ENCODE results near the gene TDRKH. TPM values are rescaled to one million over a fixed set of nuclear protein-coding genes. Genes with fewer than 3 reads are reported as not detected.

TDRKH gene
- total and polyA plus RNA-seq, 2 experiments from 2014 or later, result 10.2 to 25.6 TPM

DNA sequence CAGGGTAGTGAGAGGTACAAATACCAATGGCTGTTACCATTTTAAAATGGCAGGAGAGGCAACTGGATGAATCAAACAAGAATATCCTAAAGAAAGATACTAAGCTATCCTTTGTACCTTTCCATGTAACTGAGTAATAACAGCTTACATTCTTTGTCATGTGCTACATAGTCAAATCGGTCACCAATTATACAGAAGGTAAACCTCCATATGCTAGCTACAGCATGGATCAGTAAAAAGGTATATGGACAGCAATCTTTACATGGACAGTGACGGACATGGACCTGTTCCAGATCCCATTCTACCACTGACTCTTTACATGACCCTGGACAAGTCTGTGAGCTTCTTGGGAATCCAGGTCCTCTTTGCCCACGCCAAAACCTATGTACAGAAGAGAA, 13.6 kb downstream of the TDRKH start:
- Histone ChIP-seq H3K9me2 (ENCODE audit: insufficient read depth) (no peaks in the 10 kb centered on the region), H3F3A (replicated peaks; ENCODE audit: low read depth) (no peaks in the 10 kb centered on the region), H3K27me3 (ENCODE audit: insufficient read depth) (no peaks in the 10 kb centered on the region), H4K20me1 (replicated peaks; ENCODE audit: insufficient read depth) (no peaks in the 10 kb centered on the region), H3K27ac (ENCODE audit: low read depth) (no peak overlapping the region), H3K79me2 (replicated peaks; ENCODE audit: insufficient read depth) (no peaks in the 10 kb centered on the region), H3K4me2 (no peak overlapping the region), H2AFZ (no peak overlapping the region), H3K36me3 (ENCODE audit: insufficient read depth) (peaks cover 11% of the 10 kb centered on the region; the same call in 1 of the 2 replicates), H3K4me3 (no peak overlapping the region), H3K4me1 (ENCODE audit: insufficient read depth) (no peaks in the 10 kb centered on the region)
- DNase-seq (ENCODE audit: low spot score) (no peak), ATAC-seq (no peak)
- H3K27ac Mint-ChIP-seq, result no peak overlapping the region
- no peak overlapping the region for H3K4me3 Mint-ChIP-seq
- H3K36me3 Mint-ChIP-seq (ENCODE audit: low read depth), result peaks cover 29% of the 10 kb centered on the region
- TF ChIP-seq, protein P1, sequence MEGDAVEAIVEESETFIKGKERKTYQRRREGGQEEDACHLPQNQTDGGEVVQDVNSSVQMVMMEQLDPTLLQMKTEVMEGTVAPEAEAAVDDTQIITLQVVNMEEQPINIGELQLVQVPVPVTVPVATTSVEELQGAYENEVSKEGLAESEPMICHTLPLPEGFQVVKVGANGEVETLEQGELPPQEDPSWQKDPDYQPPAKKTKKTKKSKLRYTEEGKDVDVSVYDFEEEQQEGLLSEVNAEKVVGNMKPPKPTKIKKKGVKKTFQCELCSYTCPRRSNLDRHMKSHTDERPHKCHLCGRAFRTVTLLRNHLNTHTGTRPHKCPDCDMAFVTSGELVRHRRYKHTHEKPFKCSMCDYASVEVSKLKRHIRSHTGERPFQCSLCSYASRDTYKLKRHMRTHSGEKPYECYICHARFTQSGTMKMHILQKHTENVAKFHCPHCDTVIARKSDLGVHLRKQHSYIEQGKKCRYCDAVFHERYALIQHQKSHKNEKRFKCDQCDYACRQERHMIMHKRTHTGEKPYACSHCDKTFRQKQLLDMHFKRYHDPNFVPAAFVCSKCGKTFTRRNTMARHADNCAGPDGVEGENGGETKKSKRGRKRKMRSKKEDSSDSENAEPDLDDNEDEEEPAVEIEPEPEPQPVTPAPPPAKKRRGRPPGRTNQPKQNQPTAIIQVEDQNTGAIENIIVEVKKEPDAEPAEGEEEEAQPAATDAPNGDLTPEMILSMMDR (conservative IDR thresholded peaks at IDR 0.05; ENCODE audit: low read depth in 2 of 2), result no peak
- TF ChIP-seq EZH2 (IDR thresholded peaks at IDR 0.05; ENCODE audit: low read depth, unreplicated experiment), result no peak
- H3K27me3 Mint-ChIP-seq (ENCODE audit: insufficient read depth, low read depth, poor library complexity), result no peaks in the 10 kb centered on the region
- no peaks in the 10 kb centered on the region for H3K4me1 Mint-ChIP-seq
- H3K9me3 Mint-ChIP-seq, result no peaks in the 10 kb centered on the region

DNA sequence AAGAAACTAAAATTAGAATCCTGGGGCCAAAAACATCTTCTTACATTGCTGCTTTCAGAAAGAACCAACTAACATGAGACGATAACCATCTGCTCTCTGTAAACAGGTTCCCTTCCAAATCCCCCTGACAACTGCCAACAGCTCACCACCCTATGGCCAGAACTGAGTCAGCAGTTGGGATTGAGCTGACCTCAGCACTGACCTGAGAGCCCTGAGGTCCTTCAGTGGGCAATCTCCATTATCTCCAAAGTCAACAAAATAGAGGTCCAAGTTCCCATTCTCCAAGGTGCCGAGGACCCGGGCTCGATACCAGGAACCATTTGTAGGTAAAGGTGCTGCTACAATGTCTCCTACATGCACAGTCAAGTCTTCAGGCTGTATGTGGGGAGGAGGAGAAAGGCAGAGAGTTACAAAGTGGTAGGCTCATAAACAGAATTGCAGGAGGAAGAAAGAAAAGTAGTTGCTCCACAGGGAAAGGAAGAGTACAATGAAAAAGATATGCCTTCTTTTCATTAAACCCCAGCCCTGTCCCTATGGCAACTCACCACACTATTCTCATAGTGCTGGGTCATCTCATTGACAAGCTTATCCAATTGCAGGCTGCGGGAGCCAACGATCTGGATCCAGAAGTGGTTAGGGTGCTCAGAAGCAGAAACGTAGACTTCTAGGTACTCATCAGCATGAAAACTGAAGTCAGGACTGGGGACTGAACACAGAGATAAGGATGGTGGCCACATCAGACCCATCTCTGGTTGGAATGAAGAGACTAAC, 14.2 kb downstream of the TDRKH start:
- Mint-ChIP-seq H3K36me3 (ENCODE audit: low read depth) (peaks cover 26% of the 10 kb centered on the region), H3K27me3 (ENCODE audit: insufficient read depth, low read depth, poor library complexity) (no peaks in the 10 kb centered on the region), H3K27ac (no peak overlapping the region), H3K4me1 (no peaks in the 10 kb centered on the region), H3K9me3 (no peaks in the 10 kb centered on the region), H3K4me3 (no peak overlapping the region)
- Histone ChIP-seq H2AFZ (no peak overlapping the region), H3K4me1 (ENCODE audit: insufficient read depth) (no peaks in the 10 kb centered on the region), H3K27me3 (ENCODE audit: insufficient read depth) (no peaks in the 10 kb centered on the region), H3K79me2 (replicated peaks; ENCODE audit: insufficient read depth) (no peaks in the 10 kb centered on the region), H3K9me2 (ENCODE audit: insufficient read depth) (no peaks in the 10 kb centered on the region), H3K36me3 (ENCODE audit: insufficient read depth) (peaks cover 11% of the 10 kb centered on the region; the same call in 1 of the 2 replicates), H3K4me3 (no peak overlapping the region), H3K27ac (ENCODE audit: low read depth) (no peak overlapping the region), H3K4me2 (no peak overlapping the region), H3F3A (replicated peaks; ENCODE audit: low read depth) (no peaks in the 10 kb centered on the region), H4K20me1 (replicated peaks; ENCODE audit: insufficient read depth) (no peaks in the 10 kb centered on the region)
- ATAC-seq (no peak), DNase-seq (ENCODE audit: low spot score) (no peak)
- TF ChIP-seq STAT1 (IDR thresholded peaks at IDR 0.05; ENCODE audit: unreplicated experiment) (no peak), EZH2phosphoT487 (IDR thresholded peaks at IDR 0.05; ENCODE audit: unreplicated experiment) (no peak), ZNF331 (CRISPR knock-in tag; IDR thresholded peaks at IDR 0.05; ENCODE audit: low read depth) (no peak), JUNB (IDR thresholded peaks at IDR 0.05; ENCODE audit: unreplicated experiment) (no peak), EZH2 (IDR thresholded peaks at IDR 0.05; ENCODE audit: low read depth, unreplicated experiment) (no peak), NANOG (IDR thresholded peaks at IDR 0.05; ENCODE audit: borderline replicate concordance) (no peak)
- TF ChIP-seq, protein P2, sequence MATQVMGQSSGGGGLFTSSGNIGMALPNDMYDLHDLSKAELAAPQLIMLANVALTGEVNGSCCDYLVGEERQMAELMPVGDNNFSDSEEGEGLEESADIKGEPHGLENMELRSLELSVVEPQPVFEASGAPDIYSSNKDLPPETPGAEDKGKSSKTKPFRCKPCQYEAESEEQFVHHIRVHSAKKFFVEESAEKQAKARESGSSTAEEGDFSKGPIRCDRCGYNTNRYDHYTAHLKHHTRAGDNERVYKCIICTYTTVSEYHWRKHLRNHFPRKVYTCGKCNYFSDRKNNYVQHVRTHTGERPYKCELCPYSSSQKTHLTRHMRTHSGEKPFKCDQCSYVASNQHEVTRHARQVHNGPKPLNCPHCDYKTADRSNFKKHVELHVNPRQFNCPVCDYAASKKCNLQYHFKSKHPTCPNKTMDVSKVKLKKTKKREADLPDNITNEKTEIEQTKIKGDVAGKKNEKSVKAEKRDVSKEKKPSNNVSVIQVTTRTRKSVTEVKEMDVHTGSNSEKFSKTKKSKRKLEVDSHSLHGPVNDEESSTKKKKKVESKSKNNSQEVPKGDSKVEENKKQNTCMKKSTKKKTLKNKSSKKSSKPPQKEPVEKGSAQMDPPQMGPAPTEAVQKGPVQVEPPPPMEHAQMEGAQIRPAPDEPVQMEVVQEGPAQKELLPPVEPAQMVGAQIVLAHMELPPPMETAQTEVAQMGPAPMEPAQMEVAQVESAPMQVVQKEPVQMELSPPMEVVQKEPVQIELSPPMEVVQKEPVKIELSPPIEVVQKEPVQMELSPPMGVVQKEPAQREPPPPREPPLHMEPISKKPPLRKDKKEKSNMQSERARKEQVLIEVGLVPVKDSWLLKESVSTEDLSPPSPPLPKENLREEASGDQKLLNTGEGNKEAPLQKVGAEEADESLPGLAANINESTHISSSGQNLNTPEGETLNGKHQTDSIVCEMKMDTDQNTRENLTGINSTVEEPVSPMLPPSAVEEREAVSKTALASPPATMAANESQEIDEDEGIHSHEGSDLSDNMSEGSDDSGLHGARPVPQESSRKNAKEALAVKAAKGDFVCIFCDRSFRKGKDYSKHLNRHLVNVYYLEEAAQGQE (IDR thresholded peaks at IDR 0.05; ENCODE audit: unreplicated experiment), result no peak
- TF ChIP-seq, protein P3, sequence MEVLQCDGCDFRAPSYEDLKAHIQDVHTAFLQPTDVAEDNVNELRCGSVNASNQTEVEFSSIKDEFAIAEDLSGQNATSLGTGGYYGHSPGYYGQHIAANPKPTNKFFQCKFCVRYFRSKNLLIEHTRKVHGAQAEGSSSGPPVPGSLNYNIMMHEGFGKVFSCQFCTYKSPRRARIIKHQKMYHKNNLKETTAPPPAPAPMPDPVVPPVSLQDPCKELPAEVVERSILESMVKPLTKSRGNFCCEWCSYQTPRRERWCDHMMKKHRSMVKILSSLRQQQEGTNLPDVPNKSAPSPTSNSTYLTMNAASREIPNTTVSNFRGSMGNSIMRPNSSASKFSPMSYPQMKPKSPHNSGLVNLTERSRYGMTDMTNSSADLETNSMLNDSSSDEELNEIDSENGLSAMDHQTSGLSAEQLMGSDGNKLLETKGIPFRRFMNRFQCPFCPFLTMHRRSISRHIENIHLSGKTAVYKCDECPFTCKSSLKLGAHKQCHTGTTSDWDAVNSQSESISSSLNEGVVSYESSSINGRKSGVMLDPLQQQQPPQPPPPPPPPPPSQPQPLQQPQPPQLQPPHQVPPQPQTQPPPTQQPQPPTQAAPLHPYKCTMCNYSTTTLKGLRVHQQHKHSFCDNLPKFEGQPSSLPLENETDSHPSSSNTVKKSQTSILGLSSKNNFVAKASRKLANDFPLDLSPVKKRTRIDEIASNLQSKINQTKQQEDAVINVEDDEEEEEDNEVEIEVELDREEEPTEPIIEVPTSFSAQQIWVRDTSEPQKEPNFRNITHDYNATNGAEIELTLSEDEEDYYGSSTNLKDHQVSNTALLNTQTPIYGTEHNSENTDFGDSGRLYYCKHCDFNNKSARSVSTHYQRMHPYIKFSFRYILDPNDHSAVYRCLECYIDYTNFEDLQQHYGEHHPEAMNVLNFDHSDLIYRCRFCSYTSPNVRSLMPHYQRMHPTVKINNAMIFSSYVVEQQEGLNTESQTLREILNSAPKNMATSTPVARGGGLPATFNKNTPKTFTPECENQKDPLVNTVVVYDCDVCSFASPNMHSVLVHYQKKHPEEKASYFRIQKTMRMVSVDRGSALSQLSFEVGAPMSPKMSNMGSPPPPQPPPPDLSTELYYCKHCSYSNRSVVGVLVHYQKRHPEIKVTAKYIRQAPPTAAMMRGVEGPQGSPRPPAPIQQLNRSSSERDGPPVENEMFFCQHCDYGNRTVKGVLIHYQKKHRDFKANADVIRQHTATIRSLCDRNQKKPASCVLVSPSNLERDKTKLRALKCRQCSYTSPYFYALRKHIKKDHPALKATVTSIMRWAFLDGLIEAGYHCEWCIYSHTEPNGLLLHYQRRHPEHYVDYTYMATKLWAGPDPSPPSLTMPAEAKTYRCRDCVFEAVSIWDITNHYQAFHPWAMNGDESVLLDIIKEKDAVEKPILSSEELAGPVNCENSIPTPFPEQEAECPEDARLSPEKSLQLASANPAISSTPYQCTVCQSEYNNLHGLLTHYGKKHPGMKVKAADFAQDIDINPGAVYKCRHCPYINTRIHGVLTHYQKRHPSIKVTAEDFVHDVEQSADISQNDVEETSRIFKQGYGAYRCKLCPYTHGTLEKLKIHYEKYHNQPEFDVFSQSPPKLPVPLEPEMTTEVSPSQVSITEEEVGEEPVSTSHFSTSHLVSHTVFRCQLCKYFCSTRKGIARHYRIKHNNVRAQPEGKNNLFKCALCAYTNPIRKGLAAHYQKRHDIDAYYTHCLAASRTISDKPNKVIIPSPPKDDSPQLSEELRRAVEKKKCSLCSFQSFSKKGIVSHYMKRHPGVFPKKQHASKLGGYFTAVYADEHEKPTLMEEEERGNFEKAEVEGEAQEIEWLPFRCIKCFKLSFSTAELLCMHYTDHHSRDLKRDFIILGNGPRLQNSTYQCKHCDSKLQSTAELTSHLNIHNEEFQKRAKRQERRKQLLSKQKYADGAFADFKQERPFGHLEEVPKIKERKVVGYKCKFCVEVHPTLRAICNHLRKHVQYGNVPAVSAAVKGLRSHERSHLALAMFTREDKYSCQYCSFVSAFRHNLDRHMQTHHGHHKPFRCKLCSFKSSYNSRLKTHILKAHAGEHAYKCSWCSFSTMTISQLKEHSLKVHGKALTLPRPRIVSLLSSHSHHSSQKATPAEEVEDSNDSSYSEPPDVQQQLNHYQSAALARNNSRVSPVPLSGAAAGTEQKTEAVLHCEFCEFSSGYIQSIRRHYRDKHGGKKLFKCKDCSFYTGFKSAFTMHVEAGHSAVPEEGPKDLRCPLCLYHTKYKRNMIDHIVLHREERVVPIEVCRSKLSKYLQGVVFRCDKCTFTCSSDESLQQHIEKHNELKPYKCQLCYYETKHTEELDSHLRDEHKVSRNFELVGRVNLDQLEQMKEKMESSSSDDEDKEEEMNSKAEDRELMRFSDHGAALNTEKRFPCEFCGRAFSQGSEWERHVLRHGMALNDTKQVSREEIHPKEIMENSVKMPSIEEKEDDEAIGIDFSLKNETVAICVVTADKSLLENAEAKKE (CRISPR knock-in tag; IDR thresholded peaks at IDR 0.05), result no peak

Data from GM23338 (cell line).